Tibial nerve (tissue), 4 donors: ENCODE measurements around the gene CNTNAP4. TPM values are rescaled to one million over a fixed set of nuclear protein-coding genes. Genes with fewer than 3 reads are reported as not detected.
A peak's percentile ranks its signal among the peaks of the same experiment; 100 is the strongest.

Experiments
- DNase-seq, 2 donors: peaks; one replicate each; pipeline ENCODE4 v3.0.0-alpha.2; 2019; ENCODE audit warnings: low spot score in 2 of 2
- H3K27ac ChIP-seq, 4 donors: fragments of 200-600 bp; sonication (generic) in 3 of 4; one replicate each; pipeline ENCODE4 v1.5.1; 2017 to 2019; ENCODE audit warnings: mild to moderate bottlenecking in 1 of 4
- H3K27me3 ChIP-seq, 2 donors: fragments of 200-600 bp; sonication (generic) in 1 of 2; one replicate each; pipeline versions ENCODE4 v1.5.1 to v1.6.0; 2017 to 2019
- H3K36me3 ChIP-seq, 3 donors: fragments of 200-600 bp; sonication (generic); one replicate each; pipeline ENCODE4 v1.5.1; 2018 to 2019
- H3K4me1 ChIP-seq, 4 donors: fragments of 200-600 bp; sonication (generic) in 3 of 4; one replicate each; pipeline ENCODE4 v1.5.1; 2017 to 2019
- H3K4me3 ChIP-seq, 4 donors: fragments of 200-600 bp; sonication (generic) in 3 of 4; one replicate each; pipeline ENCODE4 v1.5.1; 2017 to 2019; ENCODE audit warnings: mild to moderate bottlenecking in 1 of 4, moderate library complexity in 1 of 4
- H3K9me3 ChIP-seq, 4 donors: fragments of 200-600 bp; sonication (generic) in 3 of 4; one replicate each; pipeline ENCODE4 v1.5.1; 2017 to 2019
- CTCF ChIP-seq, 5 experiments: fragments of 200-600 bp in 3 of 5; fragments of 450-650 bp in 2 of 5; sonication (generic) in 3 of 5; IDR thresholded peaks; one replicate each; pipeline ENCODE4 v1.5.1; 2016 to 2019; ENCODE audit warnings: antibody characterized with exemption in 5 of 5, mild to moderate bottlenecking in 3 of 5, moderate library complexity in 2 of 5
- EP300 ChIP-seq, 2 donors: sonication (generic); formaldehyde crosslinking; IDR thresholded peaks; one replicate each; pipeline ENCODE4 v1.6.1; 2017; ENCODE audit warnings: antibody characterized with exemption in 2 of 2, mild to moderate bottlenecking in 1 of 2
- POLR2A ChIP-seq, 2 donors: fragments of 450-650 bp; IDR thresholded peaks; one replicate each; pipeline ENCODE4 v1.6.1; 2017; ENCODE audit warnings: antibody characterized with exemption in 2 of 2, mild to moderate bottlenecking in 2 of 2, moderate library complexity in 2 of 2
- WGBS, 2 donors: methylation state at CpG; one replicate each; pipeline ENCODE4 v1.1.5; 2018; 5-methylcytosine and 5-hydroxymethylcytosine counted together
- total RNA-seq, 4 donors: library from RNA; depleted of rRNA; stranded (reverse); fragments of >200 nt; gene quantifications; one replicate each; pipeline ENCODE4 v1.1.0, GENCODE V29; 2016

The CNTNAP4 gene
- total RNA-seq, 4 donors from 2014 or later = 0.22 to 0.30 TPM; not detected in 2

- Histone ChIP-seq H3K9me3 (peaks cover 0 to 17% (median 2%) of the 10 kb centered on the region in 4 donors), H3K27me3 (no peaks in the 10 kb centered on the region), H3K27ac (no peak overlapping the region), H3K4me3 (no peak overlapping the region), H3K4me1 (no peaks in the 10 kb centered on the region), H3K36me3 (no peaks in the 10 kb centered on the region)
- 80 to 85% methylated on average over 3 of the region's 3 CpGs for WGBS, 2 donors
- TF ChIP-seq EP300 (IDR thresholded peaks at IDR 0.05) (no peak), POLR2A (IDR thresholded peaks at IDR 0.05) (no peak), CTCF (IDR thresholded peaks at IDR 0.05) (no peak)
- no peak for DNase-seq
These were observed 58.2 kb downstream of the CNTNAP4 start for GRCh38 chr16:76335180-76335974.

GRCh38 chr16:76336112-76336511 lies 58.9 kb downstream of the CNTNAP4 start:
- no peaks in the 10 kb centered on the region for H3K27me3 ChIP-seq
- WGBS, 2 donors = 74 to 85% methylated on average over 1 of the region's 1 CpG
- TF ChIP-seq POLR2A (IDR thresholded peaks at IDR 0.05) (no peak), EP300 (IDR thresholded peaks at IDR 0.05) (no peak), CTCF (IDR thresholded peaks at IDR 0.05) (no peak)
- H3K27ac ChIP-seq = no peak overlapping the region
- H3K36me3 ChIP-seq = no peaks in the 10 kb centered on the region
- H3K4me3 ChIP-seq = no peak overlapping the region
- H3K9me3 ChIP-seq = peaks cover 0 to 17% (median 2%) of the 10 kb centered on the region in 4 donors
- no peak for DNase-seq
- H3K4me1 ChIP-seq = no peaks in the 10 kb centered on the region

GRCh38 chr16:76338472-76338871 lies 61.3 kb downstream of the CNTNAP4 start:
- Histone ChIP-seq H3K9me3 (peaks cover 0 to 17% (median 2%) of the 10 kb centered on the region in 4 donors), H3K27me3 (no peaks in the 10 kb centered on the region), H3K36me3 (no peaks in the 10 kb centered on the region), H3K4me1 (no peaks in the 10 kb centered on the region), H3K27ac (no peak overlapping the region), H3K4me3 (no peak overlapping the region)
- TF ChIP-seq EP300 (IDR thresholded peaks at IDR 0.05) (no peak), POLR2A (IDR thresholded peaks at IDR 0.05) (no peak), CTCF (IDR thresholded peaks at IDR 0.05) (no peak)
- DNase-seq = no peak

- Histone ChIP-seq H3K4me1 (no peaks in the 10 kb centered on the region), H3K27me3 (no peaks in the 10 kb centered on the region), H3K36me3 (no peaks in the 10 kb centered on the region), H3K9me3 (no peaks in the 10 kb centered on the region), H3K4me3 (no peak overlapping the region), H3K27ac (no peak overlapping the region)
- no peak for DNase-seq
- 38 to 42% methylated on average over 3 of the region's 3 CpGs for WGBS, 2 donors
- no peak for TF ChIP-seq POLR2A (IDR thresholded peaks at IDR 0.05)
- TF ChIP-seq EP300 (IDR thresholded peaks at IDR 0.05) = no peak
- no peak for TF ChIP-seq CTCF (IDR thresholded peaks at IDR 0.05)
These were observed 66.6 kb downstream of the CNTNAP4 start for GRCh38 chr16:76343769-76344168.

- H3K27me3 ChIP-seq = no peaks in the 10 kb centered on the region
- 30 to 33% methylated on average over 3 of the region's 3 CpGs for WGBS, 2 donors
- peak overlapping the region in 2 of 4 donors; percentile 22 to 26 for H3K27ac ChIP-seq
- peak in 1 of 2 donors; percentile 66 for DNase-seq
- TF ChIP-seq POLR2A (IDR thresholded peaks at IDR 0.05) (no peak), EP300 (IDR thresholded peaks at IDR 0.05) (peak in 1 of 2 donors; percentile 58)
- H3K4me3 ChIP-seq = no peak overlapping the region
- H3K36me3 ChIP-seq = no peaks in the 10 kb centered on the region
- no peaks in the 10 kb centered on the region for H3K9me3 ChIP-seq
- H3K4me1 ChIP-seq = no peaks in the 10 kb centered on the region
These were observed 68.0 kb downstream of the CNTNAP4 start for GRCh38 chr16:76345163-76345661.
